Eye (tissue), 1 donor: Measurements from ENCODE around the gene ZNF236.
"Not testable (repeated sequence)": the region's sequence is repeated elsewhere in the genome, so short reads cannot be mapped to it uniquely, and the experiment has no call there.

ENCODE experiments used
- DNase-seq: peaks from one replicate; pipeline ENCODE4 v3.0.0-alpha.2; 2015

The ZNF236 gene

GRCh38 chr18:77012806-77013541, 190.6 kb downstream of the ZNF236 start:
- DNase-seq: no peak

GRCh38 chr18:77013811-77014521, 191.6 kb downstream of the ZNF236 start:
- no peak for DNase-seq

DNA sequence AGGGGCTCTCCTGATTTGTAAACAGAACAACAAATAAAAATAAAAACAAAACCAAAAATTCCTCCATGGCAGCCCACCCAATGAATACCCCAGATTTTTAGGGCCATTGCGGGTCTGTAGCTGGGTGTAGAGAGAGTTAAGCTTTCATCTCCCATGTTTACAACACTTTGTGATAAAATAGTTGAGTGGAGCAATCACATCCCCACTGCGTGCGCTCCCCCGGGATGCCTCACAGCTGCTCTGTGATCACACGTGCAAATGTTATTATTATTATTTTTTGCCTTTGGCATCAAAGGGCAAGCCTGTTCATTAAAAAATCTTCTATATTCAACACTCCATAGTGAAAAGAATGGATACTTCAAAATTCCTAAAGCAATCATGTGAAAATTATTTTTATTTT, 192.2 kb downstream of the ZNF236 start:
- DNase-seq: no peak

- DNase-seq: no peak
Observed at GRCh38 chr18:77015169-77015568, 192.8 kb downstream of the ZNF236 start.

- DNase-seq: no peak
Observed at GRCh38 chr18:77015771-77016710, 193.7 kb downstream of the ZNF236 start.

- no peak for DNase-seq
Observed at GRCh38 chr18:77016936-77017335, 194.6 kb downstream of the ZNF236 start.

- no peak for DNase-seq
Observed at GRCh38 chr18:77017355-77017754, 195.0 kb downstream of the ZNF236 start.

DNA sequence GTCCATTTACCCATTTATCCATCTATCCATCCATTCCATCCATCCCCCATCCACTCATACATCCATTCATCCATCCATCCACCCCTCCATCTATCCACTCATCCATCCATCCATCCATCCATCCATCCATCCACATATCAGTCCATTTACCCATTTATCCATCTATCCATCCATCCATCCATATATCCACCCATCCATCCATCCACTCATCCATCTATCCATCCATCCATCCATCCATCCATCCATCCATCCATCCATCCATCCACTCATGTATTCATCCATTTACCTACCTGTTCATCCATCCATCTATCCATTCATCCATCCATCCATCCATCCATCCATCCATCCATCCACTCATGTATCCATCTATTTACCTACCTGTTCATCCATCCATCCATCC, 196.3 kb downstream of the ZNF236 start:
- DNase-seq: not testable (repeated sequence)

- DNase-seq: no peak
Observed at GRCh38 chr18:77019641-77020040, 197.3 kb downstream of the ZNF236 start.
